Measurements from ENCODE around the gene UNC13D.
"Not testable (repeated sequence)": the region's sequence is repeated elsewhere in the genome, so short reads cannot be mapped to it uniquely, and the experiment has no call there.

UNC13D gene

DNA sequence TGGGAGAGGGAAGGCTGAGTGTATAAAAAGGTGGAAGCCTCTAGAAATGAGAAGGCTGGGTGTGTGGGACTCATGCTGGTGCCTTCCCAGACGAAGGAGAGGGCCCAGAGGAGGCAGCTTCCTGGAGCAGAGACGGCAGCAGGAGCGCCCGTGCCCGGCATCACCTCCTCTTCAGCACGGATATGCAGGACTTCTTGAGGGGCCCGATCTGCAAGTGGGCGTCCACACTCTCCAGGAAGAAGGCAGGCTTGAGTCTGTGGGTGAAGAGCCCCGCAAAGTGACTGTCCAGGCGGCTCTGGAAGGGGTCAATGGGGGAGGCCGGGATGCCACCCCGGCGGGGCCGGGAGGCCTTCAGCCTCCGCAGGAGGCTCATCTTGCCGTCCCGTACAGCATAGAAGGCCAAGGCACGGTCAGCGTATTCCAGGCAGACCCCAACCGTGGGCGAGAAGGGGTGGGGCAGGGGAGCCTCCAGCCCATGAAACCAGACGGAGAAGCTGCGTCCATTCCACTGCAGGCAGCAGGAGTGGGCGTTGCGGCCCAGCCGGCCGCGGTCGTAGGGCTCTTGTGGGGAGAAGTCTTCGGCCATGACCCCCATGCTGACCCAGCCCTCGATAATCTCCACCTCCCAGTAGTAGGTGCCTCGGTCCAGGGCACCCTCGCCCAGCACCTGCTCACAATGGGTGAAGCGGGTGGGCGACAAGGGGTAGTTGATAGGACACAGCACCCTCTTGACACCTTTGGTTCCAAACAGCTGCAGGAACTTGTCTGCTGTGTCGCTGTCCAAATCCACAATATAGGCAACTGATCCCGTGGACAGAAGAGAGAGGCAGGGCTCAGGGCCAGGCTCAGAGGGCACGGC lies 30.3 kb upstream of the UNC13D start:
- no peak for DNase-seq

DNA sequence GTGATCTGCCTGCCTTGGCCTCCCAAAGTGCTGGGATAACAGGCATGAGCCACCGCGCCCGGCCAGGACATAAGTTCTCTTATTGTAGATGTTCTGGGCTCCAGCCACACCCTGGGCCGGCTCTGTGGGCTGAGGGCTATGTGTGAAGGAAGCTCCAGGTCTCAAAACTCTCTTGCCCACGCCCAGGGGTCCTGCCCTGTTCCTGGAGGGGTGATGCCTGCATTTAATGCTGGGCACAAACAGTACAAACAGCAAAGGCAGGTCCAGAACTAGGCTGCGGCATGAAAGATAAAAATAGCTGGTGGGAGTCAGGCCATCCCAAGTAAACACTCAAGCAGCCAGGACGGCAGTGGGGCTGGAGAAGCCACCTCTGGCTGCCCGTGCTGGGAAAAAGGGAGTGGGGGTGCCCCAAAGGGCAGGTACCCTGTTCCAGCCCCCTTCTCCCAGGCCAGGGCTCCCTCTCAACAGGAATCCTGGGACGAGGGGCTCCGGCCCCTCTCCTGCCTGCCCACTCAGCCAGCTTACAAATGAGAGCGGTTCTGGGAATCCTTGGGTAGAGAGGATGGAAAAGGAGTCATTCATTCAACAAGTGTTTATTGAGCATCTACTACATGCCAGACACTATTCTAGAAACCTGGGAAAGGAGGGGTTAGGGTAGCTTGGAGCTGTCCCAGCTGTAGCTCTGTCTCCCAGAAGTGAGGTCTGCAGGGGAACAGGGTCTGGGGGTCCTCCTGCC lies 29.6 kb upstream of the UNC13D start:
- no peak for DNase-seq

DNA sequence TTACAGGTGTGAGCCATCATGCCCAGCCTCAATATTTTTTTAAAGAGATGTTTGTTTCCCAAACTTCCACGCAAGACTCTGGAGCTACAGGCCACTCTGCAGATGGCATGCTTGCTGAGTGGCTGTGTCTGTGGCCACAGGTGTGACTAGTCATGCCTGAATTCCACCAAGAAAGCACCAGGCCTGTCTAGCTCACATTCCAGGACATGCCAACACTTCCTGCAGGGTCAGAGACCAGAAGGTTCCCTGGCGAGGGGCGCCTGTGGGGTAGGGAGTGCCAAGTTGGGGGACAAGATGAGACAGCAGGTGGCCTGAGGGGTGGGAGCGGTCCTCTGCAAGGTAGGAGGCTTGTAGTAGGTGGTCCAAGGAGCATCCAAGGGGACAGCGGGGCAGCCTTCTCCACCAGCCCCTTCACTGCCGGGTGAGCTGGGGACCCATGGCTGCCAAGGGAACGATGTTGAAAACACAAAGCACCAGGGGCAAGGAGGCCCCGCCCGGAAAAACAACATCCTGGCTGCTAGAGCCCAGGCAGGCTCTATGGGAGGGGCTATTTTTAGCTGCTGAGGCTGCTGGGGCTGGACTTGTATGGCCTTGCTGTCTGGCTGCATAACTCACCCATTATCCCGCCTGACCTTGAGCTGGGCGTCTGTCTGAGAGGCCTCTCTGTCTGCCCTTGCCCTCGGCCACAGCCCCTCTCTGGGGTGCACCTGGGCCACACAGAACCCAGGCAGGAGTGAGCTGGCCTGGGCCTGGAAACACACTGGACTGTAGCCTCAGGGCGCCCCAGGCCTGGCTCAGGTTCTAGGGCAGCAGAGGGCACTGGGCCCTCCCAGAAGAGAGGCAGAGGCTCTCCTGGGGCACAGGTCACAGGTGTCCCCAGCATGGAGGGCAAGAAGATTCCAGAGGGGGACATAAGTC lies 28.5 kb upstream of the UNC13D start:
- peak; percentile 71 for DNase-seq

DNA sequence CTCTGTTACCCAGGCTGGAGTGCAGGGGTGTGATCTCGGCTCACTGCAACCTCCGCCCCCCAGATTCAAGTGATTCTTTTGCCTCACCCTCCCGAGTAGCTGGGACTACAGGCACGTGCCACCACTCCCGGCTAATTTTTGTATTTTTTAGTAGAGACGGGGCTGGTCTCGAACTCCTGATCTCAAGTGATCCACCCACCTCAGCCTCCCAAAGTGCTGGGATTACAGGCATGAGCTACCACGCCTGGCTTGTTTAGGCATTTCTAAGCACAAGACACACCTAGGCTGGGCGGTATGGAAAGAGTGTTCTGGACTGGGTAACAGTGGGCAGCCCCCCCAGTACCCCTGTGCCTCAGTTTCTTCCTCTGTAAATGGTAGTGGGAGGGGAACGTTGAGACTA lies 26.0 kb upstream of the UNC13D start:
- not testable (repeated sequence) for DNase-seq

DNA sequence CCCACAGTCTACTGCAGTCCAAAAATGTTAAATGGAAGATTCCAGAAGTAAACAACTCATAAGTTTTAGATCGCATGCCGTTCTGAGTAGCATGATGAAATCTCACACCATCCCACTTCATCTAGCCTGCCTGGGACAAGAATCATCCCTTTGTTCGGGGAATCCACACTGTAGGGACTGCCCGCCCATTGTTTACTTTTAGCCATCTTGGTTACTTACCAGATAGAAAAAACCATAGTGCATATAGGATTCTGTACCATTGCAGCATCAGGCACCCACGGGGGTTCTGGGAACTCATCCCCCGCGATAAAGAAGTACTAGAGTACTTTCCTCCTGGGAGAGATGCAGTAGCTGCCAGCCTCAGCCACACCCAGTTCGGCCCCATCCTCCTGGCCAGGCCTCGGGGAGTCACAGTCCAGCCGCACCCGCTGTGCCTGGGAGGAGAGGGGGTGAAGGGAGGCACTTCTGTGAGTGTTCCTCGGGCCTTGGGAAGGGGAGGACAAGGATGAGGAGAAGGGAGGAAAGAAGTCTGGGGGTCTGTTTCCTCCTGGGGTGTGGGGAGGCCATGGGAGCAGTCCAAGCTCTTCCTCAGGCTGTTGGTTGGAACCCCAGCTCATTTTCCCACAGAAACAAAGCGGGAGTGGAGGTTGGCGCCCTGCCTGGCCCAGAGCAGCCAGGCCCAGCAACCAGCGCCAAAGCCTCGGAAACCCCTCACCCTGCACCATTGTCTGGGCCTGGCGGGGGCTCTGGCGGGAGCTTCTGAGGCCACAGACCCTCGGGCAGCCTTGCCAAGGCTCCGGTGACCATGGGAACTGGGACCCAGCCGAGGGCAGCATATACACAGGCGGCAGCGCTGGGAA lies 25.3 kb upstream of the UNC13D start:
- DNase-seq = no peak

DNA sequence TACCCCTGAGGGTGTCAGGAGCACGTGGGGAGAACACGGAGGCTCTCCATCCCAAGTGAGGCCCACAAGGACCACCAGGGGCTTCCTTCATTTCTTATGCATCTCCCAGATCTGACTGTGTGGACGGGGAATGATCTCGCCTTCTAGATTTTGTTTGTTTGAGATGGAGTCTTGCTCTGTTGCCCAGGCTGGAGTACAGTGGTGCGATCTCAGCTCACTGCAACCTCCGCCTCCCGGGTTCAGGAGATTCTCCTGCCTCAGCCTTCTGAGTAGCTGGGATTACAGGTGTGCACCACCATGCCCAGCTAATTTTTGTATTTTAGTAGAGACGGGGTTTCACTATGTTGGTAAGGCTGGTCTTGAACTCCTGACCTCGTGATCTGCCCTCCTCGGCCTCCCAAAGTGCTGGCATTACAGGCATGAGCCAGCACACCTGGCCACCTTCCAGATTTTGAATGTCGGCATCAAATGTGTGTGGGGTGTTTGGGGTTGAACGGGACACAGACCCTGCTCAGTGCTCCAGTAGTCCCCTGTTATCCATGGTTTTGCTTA lies 24.6 kb upstream of the UNC13D start:
- DNase-seq = not testable (repeated sequence)

DNA sequence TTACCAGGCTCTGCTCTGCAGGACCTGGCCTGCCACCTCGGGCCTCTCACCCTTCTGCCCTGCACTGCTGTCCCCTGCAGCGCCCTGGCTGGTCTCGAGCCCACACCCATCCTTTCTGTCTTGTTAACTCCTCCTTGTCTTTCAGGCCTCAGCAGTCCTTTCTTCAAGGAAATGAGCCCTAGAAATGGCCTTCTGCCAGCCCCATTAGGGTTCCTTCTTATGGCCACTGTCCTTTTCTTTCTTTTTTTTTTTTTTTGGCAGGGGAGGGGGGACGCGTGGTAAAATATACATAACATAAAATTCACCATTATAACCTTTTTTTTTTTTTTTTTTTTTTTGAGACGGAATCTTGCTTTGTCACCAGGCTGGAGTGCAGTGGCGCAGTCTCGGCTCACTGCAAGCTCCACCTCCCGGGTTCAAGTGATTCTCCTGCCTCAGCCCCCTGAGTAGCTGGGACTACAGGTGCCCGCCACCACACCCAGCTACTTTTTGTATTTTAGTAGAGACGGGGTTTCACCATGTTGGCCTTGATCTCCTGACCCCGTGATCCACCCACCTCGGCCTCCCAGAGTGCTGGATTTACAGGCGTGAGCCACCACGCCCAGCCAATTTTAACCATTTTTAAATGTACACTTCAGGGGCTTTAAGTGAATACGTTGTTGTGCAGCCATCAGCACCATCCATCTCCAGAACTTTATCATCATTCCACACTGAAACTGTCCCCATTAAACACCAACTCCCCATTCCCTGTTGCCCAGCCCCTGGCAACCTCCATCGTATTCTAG lies 21.4 kb upstream of the UNC13D start:
- DNase-seq = not testable (repeated sequence)

DNA sequence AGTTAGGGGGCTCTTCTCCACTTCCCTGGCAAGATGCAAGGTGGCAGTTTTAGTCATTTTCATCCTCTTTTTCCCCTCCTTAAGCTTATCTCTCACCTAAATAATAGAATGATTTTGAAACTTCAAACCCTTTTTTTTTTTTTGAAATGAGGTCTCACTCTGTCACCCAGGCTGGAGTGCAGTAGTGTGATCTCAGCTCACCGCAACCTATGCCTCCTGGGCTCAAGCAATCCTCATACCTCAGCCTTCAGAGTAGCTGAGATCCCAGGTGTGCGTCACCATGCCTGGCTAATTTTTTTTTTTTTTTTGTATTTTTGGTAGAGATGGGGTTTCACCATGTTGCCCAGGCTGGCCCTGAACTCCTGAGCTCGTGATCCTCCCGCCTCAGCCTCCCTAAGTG lies 20.7 kb upstream of the UNC13D start:
- not testable (repeated sequence) for DNase-seq

DNA sequence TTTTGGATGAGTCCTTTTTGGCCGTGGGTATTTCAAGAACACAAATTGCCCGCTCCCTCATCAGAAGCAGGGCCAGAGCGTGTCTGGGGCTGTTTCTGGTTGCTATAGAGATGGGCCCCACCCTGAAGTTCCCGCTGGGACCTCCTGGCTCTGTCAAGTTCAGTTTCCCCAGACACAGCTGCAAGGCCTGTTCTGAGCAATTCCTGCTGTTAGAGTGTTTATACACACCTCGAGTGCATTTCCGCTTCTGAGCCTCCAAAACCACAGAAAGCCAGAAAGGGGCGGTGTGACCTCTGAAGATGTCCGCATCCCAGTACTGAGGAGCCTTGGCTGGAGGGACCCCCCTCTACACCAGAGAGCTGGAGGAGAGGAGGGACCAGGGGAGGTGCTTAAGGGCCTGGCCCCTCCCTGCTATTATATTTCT lies 20.3 kb upstream of the UNC13D start:
- DNase-seq = no peak

DNA sequence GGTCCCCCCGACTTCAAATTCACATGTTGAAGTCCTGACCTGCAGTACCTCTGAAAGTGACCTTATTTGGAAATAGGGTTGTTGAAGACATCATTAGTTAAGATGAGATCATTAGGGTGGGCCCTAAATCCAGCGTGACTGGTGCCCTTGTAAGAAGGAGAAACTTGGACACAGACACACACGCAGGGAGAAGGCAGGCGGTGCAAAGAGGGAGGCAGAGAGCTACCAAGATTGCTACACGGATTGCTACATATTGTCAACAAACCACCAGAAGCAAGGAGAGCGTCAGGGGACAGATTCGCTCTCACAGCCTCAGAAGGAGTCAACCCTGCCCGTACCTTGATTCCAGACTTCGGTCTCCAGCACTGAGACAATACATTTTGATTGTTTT lies 17.7 kb upstream of the UNC13D start:
- DNase-seq = no peak

DNA sequence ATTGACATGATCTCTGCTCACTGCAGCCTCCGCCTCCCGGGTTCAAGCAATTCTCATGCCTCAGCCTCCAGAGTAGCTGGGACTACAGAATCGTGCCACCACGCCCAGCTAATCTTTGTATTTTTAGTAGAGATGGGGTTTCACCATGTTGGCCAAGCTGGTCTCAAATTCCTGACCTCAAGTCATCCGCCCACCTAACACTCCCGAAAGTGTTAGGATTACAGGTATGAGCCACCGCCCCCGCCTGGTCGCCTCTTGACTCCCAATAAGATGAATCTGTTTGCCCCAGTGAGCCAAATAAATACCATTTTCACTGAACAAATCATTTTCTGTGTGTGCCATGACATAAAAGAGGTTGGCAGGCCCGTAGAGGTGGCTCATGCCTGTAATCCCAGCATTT lies 15.2 kb upstream of the UNC13D start:
- not testable (repeated sequence) for DNase-seq

DNA sequence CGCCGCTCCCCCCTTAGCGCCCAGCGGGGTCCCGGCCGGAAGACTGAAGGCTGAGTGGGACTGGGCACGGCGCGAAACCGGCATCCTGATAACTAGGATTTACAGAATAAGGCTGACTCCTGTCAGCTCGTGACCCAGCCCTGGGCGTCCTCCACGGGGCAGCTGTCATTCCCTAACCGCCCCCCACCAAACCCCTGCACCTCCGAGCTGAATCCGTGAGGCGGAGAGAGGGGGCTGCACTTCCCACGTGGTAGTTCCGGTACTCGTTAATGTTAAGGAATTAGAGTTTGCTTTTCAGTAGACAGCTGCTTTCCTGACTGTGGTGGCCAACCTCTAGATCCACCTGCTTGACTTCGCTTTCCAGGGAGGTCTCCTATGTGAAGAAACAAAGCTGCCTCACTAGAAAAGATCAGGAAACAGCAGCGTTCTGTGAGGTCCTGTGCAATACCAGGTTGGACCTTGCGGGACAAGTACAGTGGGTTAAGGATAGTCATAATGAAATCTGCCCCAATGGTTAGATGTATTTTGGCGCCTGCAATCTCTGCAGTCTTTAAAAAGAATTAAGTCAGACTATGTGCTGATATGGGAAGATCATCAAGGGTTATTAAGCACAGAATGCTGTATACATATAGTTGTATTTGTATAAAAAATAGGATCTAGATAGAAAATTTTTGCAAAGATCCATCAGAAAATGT lies 12.0 kb upstream of the UNC13D start:
- DNase-seq = no peak

DNA sequence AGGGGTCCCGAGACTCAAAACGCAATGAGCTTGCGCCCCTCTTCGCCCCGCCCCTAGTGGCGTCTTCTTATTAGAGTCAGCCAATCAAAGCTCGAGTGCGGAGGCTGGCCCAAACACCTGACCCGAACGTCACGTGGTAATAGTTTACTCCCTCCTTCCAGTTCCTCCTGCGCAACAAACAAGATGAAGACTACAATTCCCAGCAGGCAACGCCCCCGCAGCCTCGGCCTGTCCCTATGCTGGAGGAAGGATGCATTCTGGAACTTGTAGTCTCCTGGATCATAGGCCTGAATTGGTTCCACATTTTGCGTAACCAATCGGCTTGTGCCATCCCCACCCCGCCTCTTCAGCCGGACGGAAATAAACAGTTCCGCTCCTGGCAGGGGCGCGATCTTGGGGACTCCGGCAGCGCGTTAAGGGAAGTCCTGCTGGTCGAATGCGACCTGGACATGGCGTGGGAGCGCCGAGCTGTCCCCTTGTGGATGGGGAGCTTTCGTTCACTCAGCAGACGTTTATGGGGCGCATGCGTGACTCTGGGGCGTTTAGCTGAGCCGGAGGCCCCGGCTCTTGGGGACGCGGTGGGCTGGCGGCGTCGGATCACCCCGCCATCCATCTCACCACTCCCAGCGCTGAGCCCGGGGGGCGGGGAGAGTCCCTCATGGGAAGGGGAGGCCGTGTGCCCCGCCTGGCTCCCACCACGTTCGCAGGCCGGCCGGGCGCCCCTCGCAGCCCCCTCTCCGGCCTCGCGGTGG lies 11.3 kb upstream of the UNC13D start, which contains the start of gene WBP2:
Gene WBP2, minus strand, starts transcription at position 26 of the 752 bp plus-strand sequence. CDS start 38 bp downstream, outside the sequence.
- DNase-seq = peak; percentile 96

DNA sequence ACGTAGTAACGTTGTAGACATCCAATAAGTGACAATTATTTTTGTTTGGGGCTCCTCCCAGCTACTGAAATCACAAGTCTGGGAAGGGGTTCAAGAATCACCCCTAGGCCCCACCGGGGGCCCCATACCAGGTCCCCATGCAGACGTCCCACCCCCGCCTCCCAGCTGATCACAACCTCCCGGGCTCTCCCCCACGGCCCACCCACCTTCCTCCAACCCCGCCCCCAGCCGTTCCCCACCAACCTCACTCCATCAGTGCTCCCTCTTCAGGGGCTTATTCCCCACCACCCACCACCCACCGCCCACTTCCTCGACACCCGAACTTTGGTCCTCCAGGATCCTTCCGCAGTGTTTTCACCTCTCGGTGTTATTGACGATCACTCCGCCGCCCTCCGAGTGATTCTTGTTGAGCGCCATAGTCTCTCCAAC lies 10.7 kb upstream of the UNC13D start:
- no peak for DNase-seq

DNA sequence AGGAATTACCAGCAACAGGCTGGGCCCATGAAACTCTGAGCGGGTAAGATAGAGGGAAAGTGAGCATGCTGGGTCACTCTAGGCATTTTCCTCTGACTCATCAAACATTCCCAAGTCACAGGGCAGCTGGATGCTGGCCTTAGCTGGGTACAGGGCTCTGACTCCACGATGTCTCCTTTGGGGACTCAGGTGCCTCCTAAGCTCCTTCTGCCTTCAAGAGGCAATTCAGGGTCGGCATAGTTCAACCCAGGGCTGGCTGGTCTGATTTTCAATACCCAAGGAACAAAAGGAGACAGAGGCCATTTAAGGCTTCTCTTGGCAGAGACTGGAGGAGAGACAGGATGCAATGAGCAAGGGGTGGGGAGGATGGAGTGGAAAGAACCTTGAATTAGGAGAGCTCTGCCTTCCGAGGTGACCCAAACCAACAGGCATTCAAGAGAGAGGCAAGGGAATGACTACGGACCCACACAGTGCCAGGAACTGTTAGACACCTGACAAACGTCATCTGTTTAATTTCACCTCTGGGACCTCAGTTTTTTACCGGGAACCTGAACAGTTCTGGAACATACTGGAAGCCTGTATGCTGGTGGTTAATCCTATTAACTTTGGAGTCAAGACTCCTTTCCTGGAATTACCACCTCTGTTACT lies 10.0 kb upstream of the UNC13D start:
- no peak for DNase-seq

DNA sequence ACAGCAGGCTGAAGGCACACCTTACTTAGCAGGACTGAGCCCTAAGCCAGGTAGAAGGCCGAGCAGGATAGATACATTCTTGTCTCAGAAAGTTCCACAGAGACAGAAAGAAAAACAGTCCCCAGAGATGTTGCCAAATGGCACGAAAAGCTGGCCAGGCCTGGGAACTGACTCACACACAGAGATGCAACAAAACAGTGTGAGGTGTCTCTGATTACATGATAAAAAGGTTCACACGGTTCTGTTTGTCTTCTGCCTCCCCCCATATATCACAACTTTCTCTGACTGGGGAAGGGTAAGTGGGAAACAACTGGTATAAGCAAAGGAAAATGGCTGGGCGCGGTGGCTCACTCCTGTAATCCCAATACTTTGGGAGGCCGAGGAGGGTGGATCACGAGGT lies 9.2 kb upstream of the UNC13D start:
- no peak for DNase-seq

DNA sequence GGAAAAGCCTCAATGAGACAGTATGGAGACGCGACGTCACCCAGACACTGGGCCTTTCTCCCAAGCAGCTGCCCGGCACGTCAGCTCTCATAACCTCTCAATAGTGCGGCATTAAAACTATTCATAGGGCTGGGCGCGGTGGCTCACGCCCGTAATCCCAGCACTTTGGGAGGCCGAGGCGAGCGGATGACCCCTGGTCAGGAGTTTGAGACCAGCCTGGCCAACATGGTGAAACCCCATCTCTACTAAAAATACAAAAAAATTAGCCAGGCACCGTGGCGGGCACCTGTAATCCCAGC lies 7.4 kb upstream of the UNC13D start:
- DNase-seq = not testable (repeated sequence)

DNA sequence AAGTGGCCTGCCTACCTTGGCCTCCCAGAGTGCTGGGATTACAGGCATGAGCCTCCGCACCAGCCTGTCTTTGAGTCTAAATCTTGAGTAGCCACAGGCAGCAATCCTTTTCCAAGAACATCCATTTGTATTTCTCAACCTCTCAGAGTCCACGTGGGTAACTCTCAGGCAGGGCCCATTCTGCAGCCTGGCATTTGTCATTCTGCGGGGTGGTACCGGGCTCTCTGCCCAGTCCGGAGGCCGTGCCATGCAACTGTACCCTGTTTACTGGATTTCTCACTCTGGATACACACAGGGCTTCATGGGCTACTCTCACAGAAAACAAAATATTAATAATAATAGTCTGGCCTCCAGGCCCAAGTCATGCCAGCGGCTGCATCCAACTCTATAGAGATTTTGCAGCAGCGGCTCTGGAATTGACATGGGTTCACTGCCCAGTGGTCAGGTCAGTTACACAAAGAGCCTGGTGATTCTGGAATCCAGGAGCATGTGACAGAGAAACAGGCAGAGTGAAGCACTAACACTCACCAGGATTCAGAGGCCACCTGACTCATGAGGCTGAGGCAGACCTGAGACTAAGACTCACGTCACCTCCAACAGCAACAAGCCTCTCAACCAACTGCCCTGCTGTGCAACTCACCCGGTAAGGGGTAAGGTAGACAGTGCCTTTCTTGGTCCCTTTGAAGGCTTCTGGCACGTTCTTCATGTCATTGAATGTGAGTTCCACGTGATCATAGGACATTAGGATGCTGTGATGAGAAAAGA lies 6.9 kb upstream of the UNC13D start:
- DNase-seq = no peak

Data from activated CD4-positive, alpha-beta T cell treated with anti-CD3 and anti-CD28 coated beads, Interleukin-2, amount 50 U/mL, for 1 hour (primary cell).